ENCODE measurements around the gene ZNF587. TPM values are rescaled to one million over a fixed set of nuclear protein-coding genes. Genes with fewer than 3 reads are reported as not detected.

Gene ZNF587
- total RNA-seq, 1 donor from 2014 or later, result 17.7 TPM

GRCh38 chr19:57813919-57814504, 35.6 kb upstream of the ZNF587 start:
- no peak for DNase-seq (ENCODE audit: extremely low spot score in 2 of 2)
- Histone ChIP-seq H3K4me3 (peak overlapping the region; percentile 77 to 84), H3K27me3 (no peaks in the 10 kb centered on the region), H3K4me1 (peaks cover 36% of the 10 kb centered on the region), H3K27ac (peak overlapping the region; percentile 75), H3K36me3 (peaks cover 0 to 3% of the 10 kb centered on the region in 2 donors), H3K9me3 (no peaks in the 10 kb centered on the region)
- intact Hi-C loops (cut with DNase I), result no loop called here
- TF ChIP-seq POLR2A (IDR thresholded peaks at IDR 0.05), result no peak
- no peak for TF ChIP-seq CTCF (IDR thresholded peaks at IDR 0.05)
- TF ChIP-seq POLR2AphosphoS5 (IDR thresholded peaks at IDR 0.05; ENCODE audit: insufficient read depth in 1 of 2, low read depth in 1 of 2), result no peak

- H3K36me3 ChIP-seq, result no peaks in the 10 kb centered on the region
- no peaks in the 10 kb centered on the region for H3K9me3 ChIP-seq
- peak within 1 kb of the TSS; percentile 75 for H3K27ac ChIP-seq
- peaks cover 36% of the 10 kb centered on the region for H3K4me1 ChIP-seq
- intact Hi-C loops (cut with DNase I), result no loop called here
- H3K27me3 ChIP-seq, result no peaks in the 10 kb centered on the region
- peak in 1 of 2 donors; percentile 89 for DNase-seq (ENCODE audit: extremely low spot score in 2 of 2)
- peak; percentile 81 to 96 for TF ChIP-seq POLR2AphosphoS5 (IDR thresholded peaks at IDR 0.05; ENCODE audit: insufficient read depth in 1 of 2, low read depth in 1 of 2)
- no peak for TF ChIP-seq CTCF (IDR thresholded peaks at IDR 0.05)
- peak in 1 of 2 donors; percentile 22 for TF ChIP-seq POLR2A (IDR thresholded peaks at IDR 0.05)
- peak within 1 kb of the TSS; percentile 77 to 84 for H3K4me3 ChIP-seq
Observed at GRCh38 chr19:57814505-57815246, 35.0 kb upstream of the ZNF587 start, which contains the start of gene ZNF552. TSS of gene ZNF552 (minus strand) at chr19:57814913. CDS start at chr19:57814743, 170 bp downstream.

- Histone ChIP-seq H3K36me3 (no peaks in the 10 kb centered on the region), H3K27me3 (no peaks in the 10 kb centered on the region), H3K4me1 (peaks cover 39% of the 10 kb centered on the region), H3K9me3 (no peaks in the 10 kb centered on the region), H3K4me3 (peak overlapping the region; percentile 77 to 84), H3K27ac (peak overlapping the region; percentile 75)
- intact Hi-C loops (cut with DNase I), result no loop called here
- DNase-seq (ENCODE audit: extremely low spot score in 2 of 2), result no peak
- no peak for TF ChIP-seq POLR2A (IDR thresholded peaks at IDR 0.05)
- no peak for TF ChIP-seq CTCF (IDR thresholded peaks at IDR 0.05)
- no peak for TF ChIP-seq POLR2AphosphoS5 (IDR thresholded peaks at IDR 0.05; ENCODE audit: insufficient read depth in 1 of 2, low read depth in 1 of 2)
Observed at GRCh38 chr19:57815247-57816075, 34.2 kb upstream of the ZNF587 start.

- Histone ChIP-seq H3K27me3 (no peaks in the 10 kb centered on the region), H3K27ac (no peak overlapping the region), H3K9me3 (no peaks in the 10 kb centered on the region), H3K4me3 (no peak overlapping the region), H3K4me1 (peaks cover 44% of the 10 kb centered on the region), H3K36me3 (no peaks in the 10 kb centered on the region)
- TF ChIP-seq CTCF (IDR thresholded peaks at IDR 0.05) (no peak), POLR2A (IDR thresholded peaks at IDR 0.05) (no peak), POLR2AphosphoS5 (IDR thresholded peaks at IDR 0.05; ENCODE audit: insufficient read depth in 1 of 2, low read depth in 1 of 2) (no peak)
- no peak for DNase-seq (ENCODE audit: extremely low spot score in 2 of 2)
- intact Hi-C loops (cut with DNase I), result no loop called here
Observed at GRCh38 chr19:57816652-57817051, 33.0 kb upstream of the ZNF587 start.
